Brain microvascular endothelial cell (primary cell): ENCODE results near the gene NPAS2.

Experiments used
- DNase-seq: peaks from one replicate; pipeline ENCODE4 v3.0.0-alpha.2; 2020
- H3K27ac ChIP-seq: fragments of 250-450 bp; sonication (Bioruptor Pico); 2 replicates; pipeline ENCODE4 v1.5.1; 2020; ENCODE audit warnings: mild to moderate bottlenecking, moderate library complexity
- H3K27me3 ChIP-seq: fragments of 250-450 bp; sonication (Bioruptor Pico); replicated peaks from 2 replicates; pipeline ENCODE4 v1.5.1; 2020; ENCODE audit warnings: mild to moderate bottlenecking
- H3K36me3 ChIP-seq: fragments of 250-450 bp; sonication (Bioruptor Pico); replicated peaks from 2 replicates; pipeline ENCODE4 v1.5.1; 2020; ENCODE audit warnings: mild to moderate bottlenecking
- H3K4me3 ChIP-seq: 2 replicates; pipeline ENCODE4 v1.5.1; 2011; ENCODE audit warnings: low read depth, mild to moderate bottlenecking, control low read depth, low read length, moderate library complexity
- CTCF ChIP-seq: IDR thresholded peaks from 2 replicates; pipeline ENCODE4 v1.5.1; 2011; ENCODE audit warnings: low read depth, mild to moderate bottlenecking, moderate library complexity, low read length, control low read depth, inconsistent platforms; ENCODE audit errors: missing control alignments
- in situ Hi-C: cut with HindIII; loops from 2 replicates; pipeline ENCODE4 v1.10.0; 2017; ENCODE audit warnings: low sequenced_read_pairs, low pct_ligation_motif_present

Gene NPAS2

DNA sequence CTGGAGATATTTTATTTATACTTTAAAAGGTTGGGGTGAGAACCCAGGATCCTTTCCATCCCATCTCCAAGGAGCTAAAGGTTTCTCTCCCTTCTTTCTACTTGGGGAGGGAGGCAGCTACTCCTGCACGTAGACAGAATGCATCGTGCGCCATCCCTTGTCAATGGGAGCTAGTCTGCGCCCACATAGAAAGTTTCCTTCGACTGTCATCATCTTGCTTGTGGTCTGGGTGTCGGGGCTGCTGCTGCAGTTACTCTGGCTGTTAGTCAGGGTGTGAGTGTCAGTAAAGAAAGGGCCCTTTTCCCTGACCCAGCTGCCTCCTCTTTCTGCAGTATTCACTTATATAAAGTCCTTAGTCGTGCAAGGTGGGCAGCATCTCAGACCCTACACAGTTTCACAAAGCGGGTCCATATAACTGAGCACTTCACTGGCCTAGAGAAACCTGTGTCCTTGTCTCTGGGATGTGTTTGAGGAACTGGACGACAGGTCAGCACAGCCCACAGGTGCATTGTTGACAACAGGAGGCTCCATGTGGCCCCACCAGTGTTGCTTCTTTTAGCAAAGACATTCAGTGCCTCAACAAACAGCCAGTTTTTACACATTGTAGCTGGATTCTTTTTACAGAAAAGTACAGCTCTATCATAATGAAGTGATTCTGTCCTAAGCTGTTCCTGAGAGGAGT is 22.4 kb downstream of the NPAS2 start:
- H3K4me3 ChIP-seq = no peak overlapping the region
- H3K27me3 ChIP-seq = no peaks in the 10 kb centered on the region
- H3K36me3 ChIP-seq = no peaks in the 10 kb centered on the region
- no peak for TF ChIP-seq CTCF
- in situ Hi-C loops = no loop called here
- no peak overlapping the region for H3K27ac ChIP-seq
- DNase-seq = no peak

DNA sequence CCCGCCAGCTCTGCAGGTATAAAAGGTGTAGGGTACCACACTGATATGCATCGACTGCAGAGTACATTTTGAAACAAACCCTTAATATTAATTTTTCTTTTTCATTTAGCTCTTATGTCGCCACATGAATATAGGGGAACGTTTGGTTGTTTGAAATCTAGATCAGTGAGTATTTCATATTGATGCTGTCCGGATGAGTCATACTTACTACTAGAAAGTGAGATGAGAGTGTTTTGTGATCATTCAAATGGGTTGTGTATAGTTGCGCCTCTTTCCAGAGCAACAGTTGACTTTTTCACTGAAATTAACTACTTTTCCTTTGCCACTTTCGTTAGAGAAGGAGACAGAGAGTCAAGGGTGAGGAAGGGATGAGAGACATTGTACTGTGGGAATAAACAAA is 24.6 kb downstream of the NPAS2 start:
- in situ Hi-C loops = no loop called here
- no peak overlapping the region for H3K27ac ChIP-seq
- H3K4me3 ChIP-seq = no peak overlapping the region
- H3K36me3 ChIP-seq = no peaks in the 10 kb centered on the region
- H3K27me3 ChIP-seq = no peaks in the 10 kb centered on the region
- TF ChIP-seq CTCF = no peak
- no peak for DNase-seq

- Histone ChIP-seq H3K27ac (no peak overlapping the region), H3K4me3 (no peak overlapping the region), H3K27me3 (no peaks in the 10 kb centered on the region), H3K36me3 (no peaks in the 10 kb centered on the region)
- TF ChIP-seq CTCF = no peak
- in situ Hi-C loops = no loop called here
- DNase-seq = no peak
These were observed 25.4 kb downstream of the NPAS2 start for GRCh38 chr2:100845141-100845991.

GRCh38 chr2:100846716-100847115 is 26.8 kb downstream of the NPAS2 start:
- Histone ChIP-seq H3K27me3 (no peaks in the 10 kb centered on the region), H3K4me3 (no peak overlapping the region), H3K27ac (no peak overlapping the region), H3K36me3 (no peaks in the 10 kb centered on the region)
- in situ Hi-C loops = no loop called here
- no peak for DNase-seq
- no peak for TF ChIP-seq CTCF

DNA sequence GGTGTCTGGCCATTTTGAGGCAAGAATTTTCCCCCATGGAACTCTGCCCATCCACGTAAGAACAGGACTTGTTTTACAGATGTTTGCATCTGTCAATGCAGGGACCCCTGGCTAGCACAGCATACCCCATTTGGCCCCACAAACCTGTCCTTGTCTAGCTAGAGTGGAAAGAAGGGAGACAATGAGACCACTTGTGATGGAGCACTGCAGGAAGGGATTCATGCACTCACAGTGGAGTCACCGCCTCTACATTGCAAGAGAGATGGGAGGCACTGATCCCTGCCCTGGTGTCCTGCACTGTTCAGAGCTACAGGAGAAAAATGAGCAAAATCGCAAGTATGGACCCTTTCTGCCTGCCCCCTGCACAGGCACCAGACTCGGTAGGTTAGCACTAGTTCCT is 32.5 kb downstream of the NPAS2 start:
- H3K27ac ChIP-seq = no peak overlapping the region
- TF ChIP-seq CTCF = no peak
- no peaks in the 10 kb centered on the region for H3K27me3 ChIP-seq
- no peak overlapping the region for H3K4me3 ChIP-seq
- in situ Hi-C loops = no loop called here
- no peaks in the 10 kb centered on the region for H3K36me3 ChIP-seq
- no peak for DNase-seq
